Mononuclear cell (primary cell): ENCODE results near the gene DISC1. TPM values are rescaled to one million over a fixed set of nuclear protein-coding genes. Genes with fewer than 3 reads are reported as not detected.
"Not testable (repeated sequence)": the region's sequence is repeated elsewhere in the genome, so short reads cannot be mapped to it uniquely, and the experiment has no call there.

ENCODE experiments used
- H3K27me3 ChIP-seq: 2 replicates; pipeline ENCODE4 v1.6.0; 2011; ENCODE audit warnings: low read length, control low read depth; ENCODE audit not compliant: insufficient read depth
- H3K4me1 ChIP-seq: 2 replicates; pipeline ENCODE4 v1.5.1; 2011; ENCODE audit warnings: mild to moderate bottlenecking, low read length, control low read depth; ENCODE audit not compliant: insufficient read depth
- H3K4me3 ChIP-seq: 2 replicates; pipeline ENCODE4 v1.5.1; 2011; ENCODE audit warnings: mild to moderate bottlenecking, low read length, moderate library complexity
- H3K9me3 ChIP-seq: 2 replicates; pipeline ENCODE4 v1.5.1; 2011; ENCODE audit warnings: low read depth, mild to moderate bottlenecking, control low read depth, low read length
- total RNA-seq: library from RNA; depleted of rRNA; stranded (reverse); fragments of >200 nt; gene quantifications from one replicate; pipeline ENCODE4 v1.2.3, GENCODE V29; 2012

Gene DISC1
- total RNA-seq, 1 donor, result 17.2 TPM

DNA sequence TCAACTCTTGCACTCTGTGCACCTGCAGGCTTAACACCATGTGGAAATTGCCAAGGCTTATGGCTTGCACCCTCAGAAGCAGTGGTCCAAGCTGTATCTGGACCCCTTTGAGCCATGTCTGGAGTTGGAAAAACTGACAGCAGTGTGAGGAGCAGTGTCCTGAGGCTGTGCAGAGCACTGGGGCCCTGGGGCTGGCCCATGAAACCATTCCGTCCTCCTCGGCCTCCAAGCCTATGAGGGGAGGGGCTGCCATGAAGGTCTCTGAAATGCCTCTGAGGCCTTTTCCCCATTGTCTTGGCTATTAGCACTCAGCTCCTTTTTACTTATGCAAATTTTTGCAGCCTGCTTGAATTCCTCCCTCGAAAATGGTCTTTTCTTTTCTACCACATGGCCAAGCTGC lies 126.7 kb downstream of the DISC1 start:
- Histone ChIP-seq H3K4me3 (no peak overlapping the region), H3K4me1 (peaks cover 22% of the 10 kb centered on the region), H3K27me3 (no peaks in the 10 kb centered on the region), H3K9me3 (no peaks in the 10 kb centered on the region)

DNA sequence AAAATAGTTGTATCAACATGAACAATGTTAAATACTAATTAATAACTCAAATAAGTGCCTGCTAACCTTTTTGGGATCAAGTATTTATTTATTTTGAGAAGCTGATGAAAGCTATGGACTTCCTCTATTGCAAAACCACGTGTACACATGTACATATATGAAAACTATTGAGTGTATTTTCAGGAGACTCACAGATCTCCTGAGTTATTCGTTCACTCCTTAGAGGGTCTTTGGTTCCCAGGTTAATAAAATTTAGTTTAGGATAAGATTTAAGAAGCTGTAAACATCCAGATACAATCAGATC lies 130.5 kb downstream of the DISC1 start:
- Histone ChIP-seq H3K9me3 (no peaks in the 10 kb centered on the region), H3K4me1 (peaks cover 14% of the 10 kb centered on the region), H3K4me3 (no peak overlapping the region), H3K27me3 (no peaks in the 10 kb centered on the region)

GRCh38 chr1:231757759-231758158 lies 131.2 kb downstream of the DISC1 start:
- H3K27me3 ChIP-seq, result no peaks in the 10 kb centered on the region
- no peaks in the 10 kb centered on the region for H3K9me3 ChIP-seq
- H3K4me3 ChIP-seq, result no peak overlapping the region
- peaks cover 14% of the 10 kb centered on the region for H3K4me1 ChIP-seq

DNA sequence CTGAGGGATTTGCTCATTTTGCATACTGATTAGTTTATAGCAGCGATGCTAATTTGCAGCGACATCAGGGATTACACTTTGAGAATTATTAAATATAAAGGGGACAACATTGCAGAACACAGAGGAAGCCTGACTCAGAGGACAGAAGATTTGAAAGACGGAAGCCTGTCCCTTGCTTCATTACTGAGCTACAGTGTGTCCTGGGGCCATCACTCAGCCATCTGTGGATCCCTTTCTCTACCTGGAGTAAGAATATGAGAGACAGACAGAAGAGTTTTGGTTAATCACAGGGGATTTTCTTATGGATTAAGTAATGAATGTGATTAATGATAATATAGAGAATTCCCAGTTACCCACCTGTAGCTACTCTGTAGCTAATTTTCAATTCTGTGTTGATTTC lies 134.7 kb downstream of the DISC1 start:
- H3K4me1 ChIP-seq, result peaks cover 14% of the 10 kb centered on the region
- no peaks in the 10 kb centered on the region for H3K27me3 ChIP-seq
- no peaks in the 10 kb centered on the region for H3K9me3 ChIP-seq
- H3K4me3 ChIP-seq, result no peak overlapping the region

DNA sequence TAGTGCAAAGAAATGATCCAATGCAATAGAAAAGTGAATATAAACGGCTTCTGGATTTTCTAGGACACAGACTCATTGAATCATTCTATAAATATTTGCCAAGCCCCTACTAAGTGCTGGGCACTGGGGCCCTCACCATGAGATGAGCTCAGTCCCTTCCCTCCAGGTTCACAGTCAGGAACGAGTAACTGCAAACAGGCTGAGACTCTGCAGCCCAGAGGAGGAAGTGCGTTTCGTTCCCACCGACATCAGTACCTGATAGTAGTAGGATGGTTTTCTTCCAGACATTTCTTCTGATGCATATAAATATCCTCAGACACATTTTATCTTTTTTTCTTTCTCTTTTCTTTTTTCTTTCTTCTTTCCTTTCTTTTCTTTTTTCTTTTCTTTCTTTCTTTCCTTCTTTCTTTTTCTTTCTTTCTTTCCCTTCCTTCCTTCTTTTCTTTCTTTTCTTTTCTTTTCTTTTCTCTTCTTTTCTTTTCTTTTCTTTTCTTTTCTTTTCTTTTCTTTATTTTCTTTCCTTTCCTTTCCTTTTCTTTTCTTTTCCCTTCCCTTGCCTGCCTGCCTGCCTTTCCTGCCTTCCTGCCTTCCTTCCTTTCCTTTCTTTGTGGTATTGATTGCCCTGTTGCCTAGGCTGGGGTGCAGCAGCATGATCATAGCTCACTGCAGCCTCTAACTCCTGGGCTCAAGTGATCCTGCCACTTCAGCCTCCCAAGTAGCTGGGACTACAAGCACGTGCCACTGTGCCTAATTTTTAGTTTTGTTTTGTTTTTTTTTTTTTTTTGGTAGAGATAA lies 135.4 kb downstream of the DISC1 start:
- Histone ChIP-seq H3K9me3 (no peaks in the 10 kb centered on the region), H3K4me3 (no peak overlapping the region), H3K4me1 (peaks cover 14% of the 10 kb centered on the region), H3K27me3 (no peaks in the 10 kb centered on the region)

GRCh38 chr1:231763456-231763855 lies 136.9 kb downstream of the DISC1 start:
- no peaks in the 10 kb centered on the region for H3K9me3 ChIP-seq
- H3K4me1 ChIP-seq, result peaks cover 10% of the 10 kb centered on the region
- H3K4me3 ChIP-seq, result no peak overlapping the region
- no peaks in the 10 kb centered on the region for H3K27me3 ChIP-seq

DNA sequence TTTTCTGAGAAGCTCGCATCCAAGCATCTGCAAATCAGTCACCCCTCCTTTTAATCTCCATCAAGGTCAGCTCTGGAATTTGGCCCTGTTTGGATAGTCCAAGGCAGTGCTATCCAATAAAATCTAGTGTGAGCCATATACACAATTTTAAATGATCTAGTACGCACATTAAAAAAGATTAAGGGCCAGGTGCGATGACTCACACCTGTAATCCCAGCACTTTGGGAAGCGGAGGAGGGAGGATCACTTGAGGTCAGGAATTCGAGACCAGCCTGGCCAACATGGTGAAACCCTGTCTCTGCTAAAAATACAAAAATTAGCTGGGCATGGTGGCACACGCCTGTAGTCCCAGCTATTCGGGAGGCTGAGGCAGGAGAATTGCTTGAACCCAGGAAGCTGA lies 139.2 kb downstream of the DISC1 start:
- H3K4me1 ChIP-seq, result not testable (repeated sequence)

GRCh38 chr1:231767471-231767870 lies 140.9 kb downstream of the DISC1 start:
- Histone ChIP-seq H3K27me3 (no peaks in the 10 kb centered on the region), H3K4me3 (no peak overlapping the region), H3K4me1 (no peaks in the 10 kb centered on the region), H3K9me3 (no peaks in the 10 kb centered on the region)

More for the DNA sequence above, 139.2 kb downstream of the DISC1 start:
- not testable (repeated sequence) for H3K4me3 ChIP-seq, H3K9me3 ChIP-seq, H3K27me3 ChIP-seq

DNA sequence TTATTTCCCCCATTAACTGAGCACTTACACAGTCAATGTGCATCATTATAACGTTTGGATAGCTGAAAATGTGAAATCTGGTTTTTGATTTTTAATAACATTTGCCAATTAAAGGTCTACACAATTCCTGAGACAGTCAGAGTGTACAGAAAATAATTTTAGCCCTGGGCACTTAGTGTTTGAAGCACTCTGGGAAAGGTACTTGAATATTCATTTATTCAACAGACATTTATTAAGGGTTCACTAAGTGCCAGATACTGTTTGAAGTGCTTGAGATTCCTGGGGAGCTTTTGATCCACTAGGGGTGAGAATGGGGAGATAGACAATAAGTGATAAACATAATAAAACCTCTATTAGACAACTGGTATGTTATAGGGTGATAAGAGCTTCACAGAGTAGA lies 141.8 kb downstream of the DISC1 start:
- Histone ChIP-seq H3K4me3 (no peak overlapping the region), H3K9me3 (no peaks in the 10 kb centered on the region), H3K4me1 (no peaks in the 10 kb centered on the region), H3K27me3 (no peaks in the 10 kb centered on the region)

DNA sequence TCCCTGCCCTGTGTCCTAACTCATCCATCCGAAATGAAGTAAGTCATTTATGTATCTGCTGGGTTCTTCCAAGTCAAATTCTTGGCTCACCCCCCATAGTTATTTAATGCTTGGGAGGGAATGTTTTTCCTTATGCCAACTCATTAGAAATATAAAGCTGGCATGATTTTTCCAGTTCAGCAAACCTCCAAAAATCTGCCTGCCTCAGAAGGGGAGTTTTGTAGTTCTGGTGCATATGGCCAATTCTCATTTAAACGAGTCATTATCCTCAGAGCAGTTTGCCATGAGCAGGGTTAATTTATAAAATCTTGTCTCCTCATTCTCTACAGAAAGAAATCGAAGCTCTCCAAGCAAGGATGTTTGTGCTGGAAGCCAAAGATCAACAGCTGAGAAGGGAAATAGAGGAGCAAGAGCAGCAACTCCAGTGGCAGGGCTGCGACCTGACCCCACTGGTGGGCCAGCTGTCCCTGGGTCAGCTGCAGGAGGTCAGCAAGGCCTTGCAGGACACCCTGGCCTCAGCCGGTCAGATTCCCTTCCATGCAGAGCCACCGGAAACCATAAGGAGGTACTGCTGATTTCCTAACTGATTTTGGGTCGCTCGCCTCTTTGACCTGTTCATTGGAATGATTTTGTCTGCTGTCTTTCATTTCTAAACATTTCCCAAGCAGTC lies 144.1 kb downstream of the DISC1 start:
- H3K4me1 ChIP-seq, result peaks cover 22% of the 10 kb centered on the region
- H3K27me3 ChIP-seq, result no peaks in the 10 kb centered on the region
- H3K9me3 ChIP-seq, result no peaks in the 10 kb centered on the region
- H3K4me3 ChIP-seq, result no peak overlapping the region

GRCh38 chr1:231774719-231775335 lies 148.2 kb downstream of the DISC1 start:
- Histone ChIP-seq H3K9me3 (no peaks in the 10 kb centered on the region), H3K4me1 (peaks cover 63% of the 10 kb centered on the region), H3K27me3 (no peaks in the 10 kb centered on the region), H3K4me3 (no peak overlapping the region)

- H3K27me3 ChIP-seq, result no peaks in the 10 kb centered on the region
- no peaks in the 10 kb centered on the region for H3K9me3 ChIP-seq
- H3K4me3 ChIP-seq, result no peak overlapping the region
- H3K4me1 ChIP-seq, result peaks cover 65% of the 10 kb centered on the region
Measured at GRCh38 chr1:231776010-231776756, 149.6 kb downstream of the DISC1 start.

DNA sequence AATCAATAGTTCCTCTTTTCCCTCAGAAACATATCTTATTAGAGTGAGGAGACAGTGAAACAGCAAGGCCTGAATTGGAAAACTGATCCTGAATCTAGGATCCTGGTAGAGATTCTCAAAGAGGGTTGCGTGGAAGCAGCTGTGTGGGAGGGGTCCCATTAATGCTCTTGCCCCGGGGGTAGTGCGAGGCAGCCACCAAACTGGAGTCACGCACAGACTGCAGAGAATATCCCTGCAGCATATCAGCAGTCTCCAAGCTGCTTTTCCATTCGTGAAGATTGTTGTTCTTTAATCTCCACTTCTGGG lies 150.1 kb downstream of the DISC1 start:
- no peaks in the 10 kb centered on the region for H3K27me3 ChIP-seq
- H3K4me3 ChIP-seq, result no peak overlapping the region
- no peaks in the 10 kb centered on the region for H3K9me3 ChIP-seq
- peaks cover 70% of the 10 kb centered on the region for H3K4me1 ChIP-seq

- Histone ChIP-seq H3K4me3 (no peak overlapping the region), H3K9me3 (no peaks in the 10 kb centered on the region), H3K4me1 (peaks cover 83% of the 10 kb centered on the region), H3K27me3 (no peaks in the 10 kb centered on the region)
Measured at GRCh38 chr1:231778009-231778719, 151.6 kb downstream of the DISC1 start.

- no peaks in the 10 kb centered on the region for H3K27me3 ChIP-seq
- H3K4me1 ChIP-seq, result peaks cover 77% of the 10 kb centered on the region
- H3K9me3 ChIP-seq, result no peaks in the 10 kb centered on the region
- no peak overlapping the region for H3K4me3 ChIP-seq
Measured at GRCh38 chr1:231779081-231779480, 152.5 kb downstream of the DISC1 start.
